ENCODE data around the gene LEFTY1.

The LEFTY1 gene

DNA sequence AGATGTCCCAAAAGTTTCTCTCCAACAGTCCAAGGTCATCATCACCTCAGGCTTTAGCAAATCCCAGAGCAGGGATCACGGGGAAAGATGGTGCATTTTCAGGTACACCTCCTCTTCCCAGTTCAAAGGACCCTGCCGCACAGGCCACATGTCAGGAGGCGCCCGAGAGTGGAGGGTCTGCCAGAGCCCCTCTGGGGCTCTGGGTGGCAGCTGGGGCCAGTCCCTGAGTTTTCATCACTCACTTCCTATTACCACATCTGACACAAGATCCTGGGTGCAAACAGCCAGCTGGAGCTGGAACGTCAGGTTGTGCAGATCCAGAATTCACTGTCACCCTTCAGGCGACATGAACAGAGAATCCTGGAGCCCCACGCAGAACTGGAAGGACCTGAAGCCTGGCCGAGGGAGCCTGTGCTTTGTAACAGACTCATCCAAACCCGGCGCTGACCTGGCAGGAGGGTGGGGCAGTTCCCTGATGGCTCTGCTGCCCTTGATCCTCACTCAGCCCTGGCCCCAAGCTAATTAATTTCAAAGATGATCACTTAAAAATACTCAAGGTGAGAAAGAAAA lies 15.6 kb downstream of the LEFTY1 start:
- DNase-seq (ENCODE audit: low read depth, low spot score), result no peak

DNA sequence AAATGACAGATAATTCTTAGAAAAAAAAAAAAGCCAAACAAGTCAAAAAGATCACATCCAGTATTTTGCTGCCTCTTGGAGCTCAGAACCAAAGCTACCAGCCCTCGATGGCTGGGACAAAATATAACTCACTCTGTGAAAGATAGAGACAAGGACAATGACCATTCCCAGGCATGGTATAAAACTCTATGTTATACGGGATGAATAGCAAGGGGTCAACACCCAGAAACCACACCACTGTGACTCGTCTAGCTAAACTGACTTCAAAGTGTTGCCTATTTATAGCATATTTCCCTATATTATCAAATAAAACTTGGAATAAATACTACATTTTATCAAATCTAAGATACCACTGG lies 16.9 kb downstream of the LEFTY1 start:
- no peak for DNase-seq (ENCODE audit: low read depth, low spot score)

DNA sequence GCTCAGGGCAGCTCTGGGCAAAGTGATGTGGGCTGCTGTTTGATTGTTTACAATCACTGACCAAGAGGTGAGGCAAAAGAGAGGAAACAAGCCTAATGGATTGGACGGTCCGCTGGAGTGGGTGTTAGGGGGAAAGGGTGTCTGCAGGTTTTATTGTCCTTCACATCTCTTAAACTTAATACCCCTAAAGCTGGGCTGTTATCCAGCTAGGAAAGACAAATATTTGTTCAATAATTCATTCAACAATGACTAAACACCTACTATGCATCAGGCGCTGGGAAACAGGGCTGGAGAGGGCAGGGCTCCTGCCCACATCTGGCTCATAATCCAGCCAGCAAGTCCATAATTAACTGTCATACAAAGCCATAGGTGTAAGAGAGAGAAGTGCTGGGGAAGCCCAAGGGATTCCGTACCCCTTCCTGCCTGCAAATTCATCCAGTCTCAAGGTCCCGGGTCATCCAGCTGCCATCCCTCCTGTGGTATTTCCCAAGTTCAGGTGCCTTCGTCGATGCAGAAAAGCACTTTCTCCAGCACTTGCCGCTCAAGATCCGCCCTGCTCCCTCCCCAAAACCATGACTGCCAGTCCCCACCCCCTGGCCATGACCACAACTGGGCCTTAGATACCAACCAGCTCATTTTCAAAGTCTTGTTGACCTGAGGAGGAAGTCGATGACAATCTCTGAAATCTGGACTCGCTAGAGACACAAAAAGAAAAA lies 17.4 kb downstream of the LEFTY1 start:
- no peak for DNase-seq (ENCODE audit: low read depth, low spot score)

GRCh38 chr1:225870911-225871310 lies 18.0 kb downstream of the LEFTY1 start:
- DNase-seq (ENCODE audit: low read depth, low spot score), result no peak

GRCh38 chr1:225868631-225869330 lies 20.2 kb downstream of the LEFTY1 start:
- no peak for DNase-seq (ENCODE audit: low read depth, low spot score)

DNA sequence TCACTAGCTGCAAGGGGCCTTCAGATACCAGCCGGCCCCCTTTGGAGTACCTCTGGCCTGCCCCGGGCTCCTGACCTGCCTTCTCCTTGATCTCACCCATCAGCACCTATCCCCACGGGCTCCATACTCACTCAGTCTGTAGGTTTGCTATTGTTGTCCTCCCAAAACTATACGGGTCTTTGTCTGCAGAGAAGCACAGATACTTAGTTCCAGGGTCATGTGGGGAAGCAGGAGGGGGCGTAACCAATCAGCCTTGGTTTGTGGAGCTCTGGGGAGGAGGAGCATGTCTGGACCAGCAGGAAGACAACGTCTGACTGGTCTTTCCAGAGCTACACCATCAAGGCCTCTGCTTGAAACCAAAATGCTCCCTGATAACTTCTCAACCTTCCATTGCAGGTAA lies 22.0 kb downstream of the LEFTY1 start:
- DNase-seq (ENCODE audit: low read depth, low spot score), result no peak

DNA sequence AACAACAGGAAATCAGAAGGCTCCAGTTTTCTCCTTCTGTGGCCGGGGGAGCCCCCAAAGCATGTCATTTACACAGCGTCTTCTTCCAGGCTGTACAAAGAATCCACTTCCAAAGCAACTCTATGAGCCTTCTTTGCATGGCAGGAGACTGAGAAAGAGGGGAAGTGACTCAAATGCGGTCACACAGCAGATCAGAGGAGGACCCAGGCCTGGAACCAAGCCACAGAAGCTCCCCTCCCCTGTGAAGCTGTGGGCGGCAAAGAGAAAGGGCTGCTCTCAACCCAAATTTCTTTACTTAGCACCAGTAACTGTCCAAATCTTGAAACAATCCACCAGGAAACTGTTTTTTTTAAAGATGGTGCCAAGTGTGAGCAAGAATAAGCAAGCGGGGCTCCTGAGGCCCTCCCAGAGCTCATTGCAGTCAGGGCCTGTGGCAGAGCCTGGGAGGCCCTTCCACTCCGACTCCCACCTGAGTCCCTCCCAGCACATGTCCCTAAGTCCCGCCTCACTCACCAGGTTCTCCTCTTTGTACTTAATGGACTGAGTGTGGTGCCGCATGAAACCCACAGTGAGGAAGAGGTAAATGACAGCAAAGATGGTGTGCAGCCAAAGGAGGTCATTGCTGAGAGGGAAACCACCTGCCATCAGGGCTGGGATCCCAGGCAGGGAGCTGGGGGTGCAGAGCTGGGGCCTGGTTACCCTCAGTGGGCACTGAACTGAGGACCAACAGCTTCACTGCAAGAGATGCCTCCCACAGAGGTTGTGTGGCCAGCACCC lies 22.7 kb downstream of the LEFTY1 start:
- DNase-seq (ENCODE audit: low read depth, low spot score), result peak; percentile 38

GRCh38 chr1:225865514-225865913 lies 23.4 kb downstream of the LEFTY1 start:
- no peak for DNase-seq (ENCODE audit: low read depth, low spot score)

DNA sequence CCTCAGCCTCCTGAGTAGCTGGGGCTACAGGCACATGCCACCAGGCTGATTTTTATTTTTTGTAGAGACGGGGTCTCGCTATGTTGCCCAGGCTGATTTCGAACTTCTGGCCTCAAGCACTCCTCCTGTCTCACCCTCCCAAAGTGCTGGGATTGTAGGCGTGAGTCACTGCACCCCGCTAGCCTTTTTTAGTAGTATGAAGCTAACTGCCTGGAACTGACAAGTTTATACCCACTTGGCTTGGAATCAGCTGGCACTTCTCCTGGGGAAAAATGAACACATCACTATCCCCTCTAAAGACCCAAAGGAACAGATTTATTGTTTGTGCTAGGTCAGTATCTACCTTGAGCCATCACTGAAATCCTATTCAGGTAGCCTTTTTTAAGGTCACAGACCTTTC lies 25.8 kb downstream of the LEFTY1 start:
- no peak for DNase-seq (ENCODE audit: low read depth, low spot score)

- no peak for DNase-seq (ENCODE audit: low read depth, low spot score)
Observed at GRCh38 chr1:225862581-225862950, 26.4 kb downstream of the LEFTY1 start.

DNA sequence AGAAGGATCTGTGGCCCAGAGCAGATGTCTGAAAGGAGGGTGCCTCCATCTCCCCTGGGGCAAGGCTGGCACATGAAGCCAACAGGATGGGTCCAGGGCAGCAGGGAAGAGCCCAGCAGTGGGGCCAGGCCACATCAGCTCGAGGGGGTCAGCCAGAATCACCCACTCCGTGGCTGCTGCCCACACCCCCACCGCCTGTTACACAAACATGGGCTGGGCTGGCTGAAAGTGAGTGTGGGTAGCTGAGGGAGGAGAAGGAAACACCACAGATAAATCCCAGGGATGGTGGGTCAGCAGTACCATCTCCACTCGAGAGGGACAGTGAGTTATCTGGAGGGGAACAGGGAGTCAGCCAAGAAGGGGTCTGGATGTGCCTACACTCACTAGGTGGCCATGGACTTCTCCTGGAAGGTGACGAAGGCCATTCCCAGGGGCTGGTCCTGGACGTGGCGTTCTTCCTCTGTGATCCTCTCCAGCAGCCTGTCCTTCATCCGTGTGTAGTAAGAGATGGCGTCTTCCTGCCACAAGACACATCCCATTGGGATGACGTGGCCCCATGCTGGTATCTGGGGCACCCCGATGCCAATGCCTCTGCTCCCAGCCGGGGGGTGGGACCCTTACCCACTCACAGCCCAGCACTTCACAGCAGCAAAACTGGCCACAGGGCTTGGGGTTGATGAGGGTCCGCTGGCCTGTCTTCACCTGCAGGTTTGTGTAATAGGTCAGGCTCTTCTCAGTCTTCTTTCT lies 26.9 kb downstream of the LEFTY1 start:
- no peak for DNase-seq (ENCODE audit: low read depth, low spot score)

- no peak for DNase-seq (ENCODE audit: low read depth, low spot score)
Observed at GRCh38 chr1:225860876-225861441, 28.0 kb downstream of the LEFTY1 start.

DNA sequence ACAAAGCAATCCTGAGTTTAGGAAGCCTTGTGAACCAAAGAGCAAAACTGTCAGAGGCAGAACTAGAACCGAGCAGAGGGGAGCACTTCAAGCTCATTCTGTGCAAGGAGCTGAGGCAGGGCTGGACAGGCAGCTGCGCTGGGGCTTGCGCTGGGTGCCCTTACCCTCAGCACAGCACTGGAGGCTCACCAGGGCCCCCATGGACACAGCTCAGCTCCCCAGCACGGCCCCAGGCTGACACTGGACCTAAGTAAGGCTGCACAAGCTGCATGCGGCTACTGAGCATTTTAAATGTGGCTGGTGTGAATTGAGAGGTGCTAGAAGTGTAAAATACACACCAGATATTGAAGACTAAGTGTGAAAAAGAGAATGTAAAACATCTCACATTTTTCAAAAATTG lies 28.8 kb downstream of the LEFTY1 start:
- no peak for DNase-seq (ENCODE audit: low read depth, low spot score)

GRCh38 chr1:225859151-225859550 lies 29.8 kb downstream of the LEFTY1 start:
- no peak for DNase-seq (ENCODE audit: low read depth, low spot score)

DNA sequence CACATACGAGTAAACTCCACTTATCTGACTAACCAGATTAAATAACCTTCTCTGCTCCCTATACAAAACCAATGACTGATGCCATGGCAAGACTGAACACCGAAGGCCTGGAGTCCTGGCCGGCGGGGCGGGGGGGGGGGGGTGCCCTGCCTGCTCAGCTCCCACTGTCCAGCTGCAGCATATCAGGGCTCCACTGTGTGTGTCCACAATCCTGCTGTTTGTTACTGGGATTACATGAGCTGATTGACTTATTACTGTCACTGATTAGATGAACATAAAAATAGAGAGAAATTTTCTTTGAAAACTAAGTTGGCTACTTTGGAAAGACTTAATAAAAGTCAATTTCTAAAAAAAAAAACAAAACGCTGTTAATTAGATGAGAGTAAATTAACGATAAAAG lies 31.7 kb downstream of the LEFTY1 start:
- DNase-seq (ENCODE audit: low read depth, low spot score), result no peak

GRCh38 chr1:225855503-225856300 lies 33.2 kb downstream of the LEFTY1 start:
- no peak for DNase-seq (ENCODE audit: low read depth, low spot score)

DNA sequence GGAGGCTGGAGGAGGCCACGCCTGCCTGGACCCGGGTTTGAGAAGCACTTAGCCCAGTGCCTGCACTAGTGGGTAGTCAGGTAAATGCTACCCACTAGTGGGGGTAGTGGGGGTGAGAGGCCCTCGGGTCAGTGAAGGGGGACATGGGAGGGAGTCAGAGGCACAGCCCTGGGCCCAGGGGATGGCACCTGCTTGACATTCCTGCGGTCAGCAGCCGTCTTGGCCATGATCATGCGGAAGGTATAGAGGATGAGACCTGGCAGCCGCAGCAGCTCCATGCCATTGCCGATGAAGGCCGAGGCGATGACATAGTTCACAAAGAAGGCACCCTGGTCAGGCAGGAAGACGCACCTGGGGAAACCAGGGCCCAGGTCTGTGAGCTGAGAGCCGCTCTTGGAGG lies 35.5 kb downstream of the LEFTY1 start:
- no peak for DNase-seq (ENCODE audit: low read depth, low spot score)

DNA sequence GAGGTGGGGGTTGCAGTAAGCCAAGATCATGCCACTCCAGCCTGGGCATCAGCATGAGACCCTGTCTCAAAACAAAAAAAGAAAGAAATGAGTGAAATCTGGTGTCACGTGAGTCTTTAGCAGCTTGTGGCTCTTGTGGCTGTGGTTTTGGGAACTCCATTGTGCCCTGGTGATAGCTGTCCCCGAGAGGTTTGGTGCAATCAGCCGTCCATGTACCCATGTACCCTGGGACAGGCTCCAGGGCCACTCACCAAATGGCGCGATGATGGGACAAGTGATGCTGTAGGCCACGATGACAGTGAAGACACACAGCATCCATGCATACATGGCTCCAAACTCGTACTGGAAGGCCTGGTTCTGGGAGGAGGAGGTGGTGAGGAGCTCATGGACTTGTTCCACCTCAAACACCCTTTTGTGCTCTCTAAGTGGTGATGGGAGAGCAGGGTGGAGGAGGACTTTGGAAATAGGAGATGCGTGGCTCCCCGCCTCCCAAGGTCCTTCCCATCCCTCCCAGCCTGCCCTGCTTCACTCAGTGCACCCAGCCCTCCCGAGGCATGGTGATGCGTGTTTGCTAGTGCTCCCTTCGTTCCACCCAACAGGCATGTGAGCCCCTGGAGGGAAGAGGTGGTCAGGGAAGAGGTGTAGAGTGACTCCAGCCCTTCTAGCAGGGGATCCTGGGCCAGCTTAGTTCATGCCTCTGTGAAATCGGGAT lies 36.4 kb downstream of the LEFTY1 start:
- no peak for DNase-seq (ENCODE audit: low read depth, low spot score)

- DNase-seq (ENCODE audit: low read depth, low spot score), result no peak
Observed at GRCh38 chr1:225851805-225852204, 37.1 kb downstream of the LEFTY1 start.

- no peak for DNase-seq (ENCODE audit: low read depth, low spot score)
Observed at GRCh38 chr1:225850370-225850769, 38.6 kb downstream of the LEFTY1 start.
